NCI-H1417 treated with DMSO at 0.1 percent for 48 hours (cell line): ENCODE data around the gene SERBP1.
"Not testable (repeated sequence)": the region's sequence is repeated elsewhere in the genome, so short reads cannot be mapped to it uniquely, and the experiment has no call there.

Experiments used
- DNase-seq: peaks from one replicate; lab custom pipeline; 2025; lab: John Stamatoyannopoulos, UW

The SERBP1 gene

GRCh38 chr1:67440339-67440738, 10.1 kb upstream of the SERBP1 start:
- DNase-seq, result no peak

GRCh38 chr1:67439277-67440029, 9.3 kb upstream of the SERBP1 start:
- DNase-seq, result no peak

- DNase-seq, result no peak
These were observed 7.8 kb upstream of the SERBP1 start for GRCh38 chr1:67437961-67438360.

GRCh38 chr1:67436511-67437055, 6.4 kb upstream of the SERBP1 start:
- DNase-seq, result no peak

GRCh38 chr1:67434491-67434890, 4.3 kb upstream of the SERBP1 start:
- no peak for DNase-seq

- DNase-seq, result no peak
These were observed 3.6 kb upstream of the SERBP1 start for GRCh38 chr1:67433837-67434236.

GRCh38 chr1:67432745-67433144, 2.5 kb upstream of the SERBP1 start:
- no peak for DNase-seq

- DNase-seq, result no peak
These were observed 1.8 kb upstream of the SERBP1 start for GRCh38 chr1:67431869-67432578.

- peak; percentile 79 for DNase-seq
These were observed 1.1 kb upstream of the SERBP1 start for GRCh38 chr1:67431156-67431765.

GRCh38 chr1:67429528-67430357, 459 bp downstream of the SERBP1 start:
- no peak for DNase-seq

- DNase-seq, result no peak
These were observed 1.1 kb downstream of the SERBP1 start for GRCh38 chr1:67429011-67429527.

- no peak for DNase-seq
These were observed 2.3 kb downstream of the SERBP1 start for GRCh38 chr1:67427947-67428346.

GRCh38 chr1:67427465-67427864, 2.7 kb downstream of the SERBP1 start:
- no peak for DNase-seq

GRCh38 chr1:67420835-67421492, 9.2 kb downstream of the SERBP1 start:
- no peak for DNase-seq

GRCh38 chr1:67418839-67419586, 11.2 kb downstream of the SERBP1 start:
- DNase-seq, result no peak

- not testable (repeated sequence) for DNase-seq
These were observed 12.5 kb downstream of the SERBP1 start for GRCh38 chr1:67417733-67418132.

- DNase-seq, result no peak
These were observed 15.2 kb downstream of the SERBP1 start for GRCh38 chr1:67415041-67415440.

GRCh38 chr1:67414574-67414973, 15.6 kb downstream of the SERBP1 start:
- DNase-seq, result no peak

- not testable (repeated sequence) for DNase-seq
These were observed 17.1 kb downstream of the SERBP1 start for GRCh38 chr1:67413101-67413500.

- DNase-seq, result no peak
These were observed 22.1 kb downstream of the SERBP1 start for GRCh38 chr1:67408148-67408547.
